ENCODE measurements around the gene KLHL21. TPM values are rescaled to one million over a fixed set of nuclear protein-coding genes. Genes with fewer than 3 reads are reported as not detected.
"Not testable (repeated sequence)": the region's sequence is repeated elsewhere in the genome, so short reads cannot be mapped to it uniquely, and the experiment has no call there.

KLHL21 gene
- 25.9 and 31.7 TPM in 2 replicates for total RNA-seq

- DNase-seq = peak; percentile 91
Measured at GRCh38 chr1:6602669-6603237, at the start of gene KLHL21. TSS of gene KLHL21 (minus strand) at chr1:6602869. CDS start at chr1:6602817, 52 bp downstream.

DNA sequence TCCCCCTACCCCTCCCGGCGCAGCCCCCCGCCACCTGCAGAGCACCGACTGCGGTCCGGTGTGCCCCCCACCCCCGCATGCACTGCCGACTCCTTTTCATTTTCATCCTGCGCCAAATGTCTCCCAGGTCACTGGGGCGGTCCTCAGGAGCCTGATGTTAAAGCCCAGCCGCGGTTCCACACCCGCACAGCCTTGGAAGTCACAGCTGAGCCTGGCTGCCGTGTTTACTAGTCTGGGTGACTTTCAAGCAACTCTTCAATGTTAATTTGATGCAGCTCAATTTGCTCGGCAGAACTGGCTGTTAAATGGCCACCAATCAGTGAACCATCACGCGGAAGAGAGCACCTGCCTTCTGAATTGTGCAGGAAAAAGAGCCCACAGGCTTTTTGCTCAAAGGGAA is 49.2 kb upstream of the KLHL21 start:
- no peak for DNase-seq

- no peak for DNase-seq
Measured at GRCh38 chr1:6648556-6648955, 45.9 kb upstream of the KLHL21 start.

DNA sequence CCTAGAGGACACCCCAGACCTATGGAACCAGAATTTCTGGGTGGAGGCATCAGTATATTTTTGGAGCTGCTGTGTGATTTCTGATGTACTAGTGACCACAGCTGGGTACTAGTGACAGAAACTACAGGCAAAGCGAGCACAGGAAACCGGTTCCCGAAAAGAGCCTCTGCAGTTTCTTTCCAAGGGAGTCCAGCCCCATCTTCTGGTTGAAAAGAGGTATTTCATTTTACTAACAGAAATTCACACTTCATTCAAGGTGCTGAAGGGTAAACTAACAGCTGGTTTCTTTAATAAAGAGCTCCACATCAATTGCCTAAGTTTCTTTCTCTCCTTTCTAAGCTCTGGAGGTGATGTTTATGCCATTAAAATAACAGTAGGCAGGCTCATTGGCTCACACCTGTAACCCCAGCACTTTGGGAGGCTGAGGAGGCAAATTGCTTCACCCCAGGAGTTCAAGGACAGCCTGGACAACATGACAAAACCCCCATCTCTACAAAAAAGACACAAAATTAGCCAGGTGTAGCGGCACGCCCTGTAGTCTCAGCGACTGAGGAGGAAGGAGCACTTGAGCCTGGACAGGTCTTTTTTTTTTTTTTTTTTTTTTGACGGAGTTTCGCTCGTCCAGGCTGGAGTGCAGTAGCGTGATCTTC is 44.0 kb upstream of the KLHL21 start:
- DNase-seq = peak; percentile 66

GRCh38 chr1:6645018-6645417 is 42.3 kb upstream of the KLHL21 start:
- no peak for DNase-seq

DNA sequence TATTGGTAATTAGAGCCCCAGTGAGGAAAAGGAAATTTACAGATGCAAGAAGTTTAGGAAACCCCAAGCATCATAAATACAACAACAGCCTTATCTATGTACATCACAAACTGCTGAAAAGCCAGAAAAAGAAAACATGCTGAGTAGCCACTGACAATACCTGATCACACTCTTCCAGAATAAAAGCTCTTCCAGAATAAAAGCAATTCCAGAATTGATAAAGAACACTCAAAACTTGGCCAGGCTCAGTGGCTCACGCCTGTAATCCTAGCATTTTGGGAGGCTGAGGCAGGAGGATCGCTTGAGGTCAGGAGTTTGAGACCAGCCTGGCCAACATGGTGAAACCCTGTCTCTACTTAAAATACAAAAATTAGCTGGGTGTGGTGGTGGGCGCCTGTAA is 38.2 kb upstream of the KLHL21 start:
- not testable (repeated sequence) for DNase-seq

- no peak for DNase-seq
Measured at GRCh38 chr1:6638226-6638625, 35.6 kb upstream of the KLHL21 start.

GRCh38 chr1:6637770-6638169 is 35.1 kb upstream of the KLHL21 start:
- DNase-seq = no peak

DNA sequence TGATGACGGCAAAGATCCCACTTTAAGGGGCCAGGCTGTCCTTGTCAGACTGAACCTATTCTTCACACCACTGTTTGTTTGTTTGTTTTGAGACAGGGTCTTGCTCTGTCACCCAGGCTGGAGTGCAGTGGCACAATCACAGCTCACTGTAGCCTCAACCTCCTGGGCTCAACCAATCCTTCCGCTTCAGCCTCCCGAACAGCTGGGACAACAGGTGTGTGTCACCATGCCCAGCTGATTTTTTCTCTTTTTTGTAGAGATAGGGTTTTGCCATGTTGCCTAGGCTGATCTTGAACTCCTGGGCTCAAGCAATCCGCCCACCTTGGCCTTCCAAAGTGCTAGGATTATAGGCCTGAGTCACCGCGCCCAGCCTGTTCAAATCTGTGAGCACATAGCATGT is 34.1 kb upstream of the KLHL21 start:
- not testable (repeated sequence) for DNase-seq

GRCh38 chr1:6635910-6636760 is 33.5 kb upstream of the KLHL21 start:
- DNase-seq = no peak

DNA sequence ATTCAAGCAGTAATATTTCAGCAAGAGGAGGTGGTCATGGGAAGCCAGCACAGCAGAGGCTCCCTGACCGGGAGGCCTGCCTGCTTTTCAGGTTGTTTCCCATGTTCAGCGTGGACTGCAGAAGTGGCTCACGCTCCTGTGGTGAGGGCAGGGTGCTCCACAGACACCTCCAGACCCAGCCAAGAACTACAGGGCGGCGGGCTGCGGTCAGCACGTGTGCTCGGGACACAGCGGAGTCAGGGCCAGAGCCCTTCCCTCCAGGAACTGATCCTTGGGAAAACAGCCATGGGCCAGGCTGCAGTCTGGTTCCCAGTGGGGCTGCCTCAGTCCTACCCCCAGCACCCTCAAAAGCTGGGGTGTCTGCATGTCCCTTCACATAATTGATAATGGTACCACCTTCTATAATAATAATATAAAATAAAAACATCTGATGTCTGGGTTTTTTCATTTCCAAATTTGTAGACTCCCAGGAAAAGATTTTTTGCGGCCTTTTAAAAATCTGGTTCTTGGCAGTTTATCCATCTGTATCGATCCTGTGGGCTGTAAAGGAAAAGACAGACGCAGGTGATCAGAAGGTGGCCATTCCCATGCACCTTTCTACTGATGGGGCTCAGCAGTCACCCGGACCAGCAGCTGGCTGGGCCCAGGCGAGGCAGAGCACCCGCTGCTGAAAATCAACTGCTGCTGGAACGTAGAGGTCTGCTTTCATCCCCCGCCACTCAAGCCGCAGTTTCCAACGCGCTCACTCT is 32.7 kb upstream of the KLHL21 start:
- DNase-seq = no peak

DNA sequence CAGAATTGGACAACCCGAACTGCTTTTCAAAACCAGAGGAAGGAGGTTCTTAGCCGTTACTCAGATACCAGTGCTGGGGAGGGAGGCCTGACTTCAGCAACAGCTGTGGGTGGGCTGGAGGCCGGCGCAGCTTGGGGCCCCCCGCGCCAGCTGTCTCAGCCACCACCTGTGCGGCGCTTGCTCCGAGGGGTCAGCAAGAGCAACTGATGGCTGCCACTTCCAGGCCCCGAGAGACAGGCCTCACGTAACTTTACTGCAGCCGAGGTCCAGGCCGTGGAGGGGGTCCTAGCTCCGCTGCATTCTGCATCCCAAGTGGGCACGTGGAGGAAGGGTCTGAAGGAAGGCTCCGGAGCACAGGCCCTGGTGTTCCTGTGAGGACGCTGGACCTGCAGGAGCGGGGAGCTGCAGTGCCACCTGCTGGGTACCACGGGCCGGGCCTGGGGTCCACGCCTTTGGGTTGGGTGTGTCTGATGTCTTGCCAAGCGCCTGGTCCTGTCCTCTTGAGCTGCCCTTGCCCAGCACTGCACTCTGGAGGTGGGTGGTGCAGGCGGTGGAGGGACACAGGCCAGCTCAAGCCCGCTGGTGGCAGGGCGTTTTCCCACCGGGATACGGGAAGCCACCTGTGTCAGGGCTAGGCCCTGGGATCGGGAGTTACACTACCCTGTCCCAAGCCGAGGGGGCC is 31.8 kb upstream of the KLHL21 start:
- DNase-seq = peak; percentile 73

DNA sequence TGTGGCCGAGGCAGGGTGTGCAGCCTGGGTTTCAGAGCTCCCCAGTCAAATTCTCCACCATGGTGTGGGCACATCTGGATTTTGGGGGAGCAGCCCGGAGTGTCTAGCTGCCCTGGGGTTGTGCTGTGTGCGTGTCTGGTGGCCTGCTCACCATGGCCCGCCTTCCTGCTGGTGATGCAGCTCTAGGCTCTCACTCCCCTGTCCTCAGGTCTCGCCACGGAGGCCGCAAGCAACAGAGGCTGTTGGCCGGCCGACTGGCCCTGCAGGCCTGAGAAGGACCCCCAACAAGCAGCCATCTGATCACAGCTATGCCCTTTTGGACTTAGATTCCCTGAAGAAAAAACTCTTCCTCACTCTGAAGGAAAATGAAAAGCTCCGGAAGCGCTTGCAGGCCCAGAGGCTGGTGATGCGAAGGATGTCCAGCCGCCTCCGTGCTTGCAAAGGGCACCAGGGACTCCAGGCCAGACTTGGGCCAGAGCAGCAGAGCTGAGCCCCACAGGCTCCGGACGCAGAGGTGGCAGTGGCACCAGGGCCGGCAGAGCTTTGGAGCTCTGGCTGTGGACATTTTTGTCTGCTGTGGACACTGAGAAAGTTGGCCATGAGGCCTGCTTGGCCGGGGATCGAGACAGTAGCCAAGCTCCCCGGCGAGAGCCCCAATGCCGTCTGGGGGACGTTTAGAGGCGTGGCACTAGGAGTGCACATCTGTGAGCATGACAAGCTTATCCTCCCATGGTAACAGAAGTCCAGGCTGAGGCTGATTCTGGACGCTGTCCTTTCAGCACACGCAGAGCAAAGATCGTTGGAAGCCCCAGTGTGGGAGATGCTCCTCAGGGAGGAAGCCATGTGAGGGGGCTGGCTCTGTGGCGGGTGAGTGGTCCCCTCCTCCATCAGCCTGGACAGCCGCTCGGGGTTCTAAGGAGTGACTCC is 30.2 kb upstream of the KLHL21 start:
- no peak for DNase-seq

GRCh38 chr1:6631058-6631457 is 28.4 kb upstream of the KLHL21 start:
- no peak for DNase-seq

DNA sequence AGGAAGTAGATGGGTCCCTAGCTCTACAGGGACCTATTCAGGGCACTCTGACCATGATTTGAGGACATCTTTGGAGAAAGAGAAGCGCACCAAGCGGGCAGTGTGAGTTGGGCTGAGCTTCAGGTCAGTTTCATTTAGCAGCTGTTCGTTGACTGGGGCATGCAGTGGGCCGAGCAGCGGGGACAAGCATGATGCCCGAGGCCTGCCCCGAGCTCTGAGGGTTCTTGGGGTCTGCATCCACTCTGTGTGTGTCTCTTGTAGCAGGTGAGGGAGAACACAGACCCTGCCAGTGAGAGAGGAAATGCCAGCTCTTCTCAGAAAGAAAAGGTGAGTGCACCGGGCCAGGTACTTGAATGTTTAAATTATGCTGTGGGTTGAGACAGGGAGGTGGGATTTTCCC is 27.4 kb upstream of the KLHL21 start:
- no peak for DNase-seq

- DNase-seq = no peak
Measured at GRCh38 chr1:6628971-6629479, 26.4 kb upstream of the KLHL21 start.

DNA sequence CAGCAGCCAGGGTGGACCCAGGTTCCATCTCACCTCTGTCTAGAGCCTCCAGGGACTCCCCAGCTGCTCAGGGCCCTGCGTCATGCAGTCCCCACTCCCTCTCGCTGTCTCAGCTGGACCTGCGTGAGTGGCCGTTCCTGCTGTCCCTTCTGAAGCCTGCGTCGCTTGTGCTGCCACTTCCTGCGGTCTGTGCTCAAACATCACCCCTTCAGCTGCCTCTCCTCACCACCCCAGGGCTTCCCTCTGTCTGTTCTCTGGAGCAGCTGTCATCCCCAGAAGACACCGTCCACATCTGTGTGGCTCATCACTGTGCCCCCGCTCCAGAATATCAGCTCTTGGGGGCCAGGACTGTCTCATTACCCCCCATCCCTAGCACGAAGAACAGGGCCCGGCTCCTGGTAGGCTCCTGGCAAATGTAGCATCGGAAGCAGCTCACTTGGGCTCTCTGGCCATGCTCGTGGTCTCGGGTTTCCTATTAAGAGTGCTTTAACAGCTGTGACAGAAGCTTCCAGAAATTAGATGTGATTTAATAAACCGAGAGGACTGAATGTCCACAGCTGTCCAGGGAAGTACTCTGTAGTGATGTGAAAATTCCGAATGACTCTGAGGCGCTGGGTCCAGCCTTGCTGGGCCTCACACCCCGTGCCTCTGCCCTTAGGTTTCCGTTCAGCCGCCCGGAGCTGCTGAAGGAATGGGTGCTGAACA is 25.3 kb upstream of the KLHL21 start:
- no peak for DNase-seq

- DNase-seq = no peak
Measured at GRCh38 chr1:6627031-6627430, 24.4 kb upstream of the KLHL21 start.

DNA sequence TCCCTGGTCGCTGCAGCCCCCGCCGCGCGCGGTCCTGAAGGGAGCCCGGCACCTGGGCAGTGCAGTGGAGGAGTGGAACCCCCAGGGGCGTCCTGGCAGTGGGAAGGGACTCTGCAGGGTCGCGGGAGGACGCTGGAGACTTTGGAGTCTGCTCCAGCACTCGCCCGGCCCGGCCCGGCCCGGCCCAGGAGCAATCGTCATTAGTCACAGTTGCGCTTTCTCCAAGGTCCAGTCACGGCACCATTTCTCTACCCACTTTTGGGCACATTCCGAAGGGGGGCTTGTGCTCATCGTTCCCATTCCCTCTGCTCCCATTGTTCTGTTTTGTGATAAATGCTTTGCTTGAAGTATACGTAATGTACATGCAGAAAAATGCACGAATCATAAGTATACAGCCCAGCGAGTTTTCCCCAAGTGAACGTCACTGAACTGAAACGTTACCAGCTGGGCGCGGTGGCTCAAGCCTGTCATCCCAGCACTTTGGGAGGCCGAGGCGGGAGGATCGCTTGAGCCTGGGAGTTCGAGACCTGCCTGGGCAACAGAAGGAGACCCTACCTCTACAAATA is 23.0 kb upstream of the KLHL21 start:
- peak; percentile 80 for DNase-seq

Data from dermis blood vessel endothelial cell (primary cell).